Retinal pigment epithelial cell (primary cell): Measurements from ENCODE around the gene MLIP.

ENCODE experiments used
- DNase-seq: peaks from one replicate; pipeline ENCODE4 v3.0.0-alpha.2; 2010; ENCODE audit warnings: low read depth
- H3K4me3 ChIP-seq: 2 replicates; pipeline ENCODE4 v1.5.1; 2011; ENCODE audit warnings: mild to moderate bottlenecking, low read length, control low read depth, moderate library complexity
- TF ChIP-seq, protein P1 (sequence below): conservative IDR thresholded peaks from 2 replicates; pipeline ENCODE4 v1.5.1; 2011; ENCODE audit warnings: low read depth, low read length, control low read depth, inconsistent platforms

Gene MLIP

DNA sequence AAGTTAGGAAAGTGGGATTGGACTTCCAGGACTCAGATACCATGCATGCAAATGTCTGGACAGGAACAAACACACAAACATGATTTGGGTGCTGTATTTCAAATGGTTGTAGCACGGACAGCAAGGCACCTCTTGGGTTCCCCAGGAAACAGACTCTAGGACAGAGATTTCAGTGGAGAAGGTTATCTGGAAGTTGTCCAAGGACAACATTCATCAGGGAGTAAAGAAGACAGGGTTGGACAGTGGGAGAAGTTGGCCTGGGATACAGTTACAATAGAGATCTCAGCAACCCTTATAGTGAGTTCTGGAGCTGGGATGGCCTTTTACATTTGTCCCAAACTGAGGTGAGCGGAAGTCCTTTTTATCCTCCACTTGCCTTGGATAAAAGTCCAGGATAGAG, 177.2 kb downstream of the MLIP start:
- DNase-seq = no peak
- TF ChIP-seq, protein P1, sequence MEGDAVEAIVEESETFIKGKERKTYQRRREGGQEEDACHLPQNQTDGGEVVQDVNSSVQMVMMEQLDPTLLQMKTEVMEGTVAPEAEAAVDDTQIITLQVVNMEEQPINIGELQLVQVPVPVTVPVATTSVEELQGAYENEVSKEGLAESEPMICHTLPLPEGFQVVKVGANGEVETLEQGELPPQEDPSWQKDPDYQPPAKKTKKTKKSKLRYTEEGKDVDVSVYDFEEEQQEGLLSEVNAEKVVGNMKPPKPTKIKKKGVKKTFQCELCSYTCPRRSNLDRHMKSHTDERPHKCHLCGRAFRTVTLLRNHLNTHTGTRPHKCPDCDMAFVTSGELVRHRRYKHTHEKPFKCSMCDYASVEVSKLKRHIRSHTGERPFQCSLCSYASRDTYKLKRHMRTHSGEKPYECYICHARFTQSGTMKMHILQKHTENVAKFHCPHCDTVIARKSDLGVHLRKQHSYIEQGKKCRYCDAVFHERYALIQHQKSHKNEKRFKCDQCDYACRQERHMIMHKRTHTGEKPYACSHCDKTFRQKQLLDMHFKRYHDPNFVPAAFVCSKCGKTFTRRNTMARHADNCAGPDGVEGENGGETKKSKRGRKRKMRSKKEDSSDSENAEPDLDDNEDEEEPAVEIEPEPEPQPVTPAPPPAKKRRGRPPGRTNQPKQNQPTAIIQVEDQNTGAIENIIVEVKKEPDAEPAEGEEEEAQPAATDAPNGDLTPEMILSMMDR = no peak
- no peak overlapping the region for H3K4me3 ChIP-seq

DNA sequence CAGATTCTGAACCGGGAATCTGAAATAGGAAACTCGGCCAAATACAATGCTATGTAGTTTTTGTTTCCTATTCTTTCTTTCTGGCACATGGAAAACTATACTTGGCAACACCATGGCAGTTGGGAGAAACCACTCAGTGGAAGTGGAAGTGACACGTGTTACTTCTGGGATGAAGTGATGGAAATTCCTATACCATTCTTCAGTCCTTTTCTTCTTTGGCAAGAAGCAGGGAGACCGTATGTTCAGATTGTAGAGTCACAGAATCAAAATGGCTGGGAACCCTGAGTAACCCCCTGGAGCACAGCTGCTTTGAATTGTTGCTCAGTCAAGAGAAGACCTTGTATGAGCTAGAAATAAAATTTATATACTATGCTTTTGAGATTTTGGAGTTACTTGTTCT, 178.2 kb downstream of the MLIP start:
- TF ChIP-seq, protein P1 = no peak
- no peak for DNase-seq
- no peak overlapping the region for H3K4me3 ChIP-seq

DNA sequence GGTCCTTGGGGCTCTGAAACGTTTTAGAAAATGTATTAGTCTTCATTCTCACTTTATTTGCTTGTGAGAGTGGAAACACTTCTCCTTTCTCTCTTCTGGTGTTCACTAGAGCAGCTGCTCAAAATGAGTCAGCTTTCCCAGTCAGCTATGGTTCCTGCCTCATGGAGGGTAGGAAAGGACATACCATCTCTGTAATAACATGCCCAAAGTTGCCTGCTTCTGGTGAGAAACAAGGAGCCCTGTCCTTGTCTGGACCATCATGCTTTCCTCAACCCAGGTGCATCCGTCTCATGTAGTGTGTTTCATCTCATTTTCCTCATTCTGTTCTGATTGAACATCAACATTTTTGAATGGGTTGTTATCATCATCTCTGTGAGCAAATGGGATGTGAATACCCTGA, 179.9 kb downstream of the MLIP start:
- no peak for DNase-seq
- H3K4me3 ChIP-seq = no peak overlapping the region
- TF ChIP-seq, protein P1 = no peak

DNA sequence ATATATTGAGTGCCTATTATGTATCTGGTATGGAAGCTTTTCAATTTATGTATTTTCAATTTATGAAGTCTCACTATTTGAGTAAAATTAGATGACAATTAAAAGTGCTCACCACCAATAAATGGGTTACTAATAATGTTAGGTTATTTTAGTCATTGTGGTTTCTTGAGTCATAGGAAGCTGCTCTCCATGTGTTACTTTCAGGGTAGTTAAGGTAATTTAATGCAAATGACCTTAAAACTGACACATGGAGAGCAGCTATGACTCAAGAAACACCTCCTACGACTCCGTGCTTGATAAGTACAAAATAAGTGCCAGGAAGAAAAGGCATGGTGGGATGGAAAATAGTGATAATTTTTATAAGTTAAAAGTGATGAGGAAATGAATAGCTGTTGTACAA, 180.5 kb downstream of the MLIP start:
- TF ChIP-seq, protein P1 = no peak

DNA sequence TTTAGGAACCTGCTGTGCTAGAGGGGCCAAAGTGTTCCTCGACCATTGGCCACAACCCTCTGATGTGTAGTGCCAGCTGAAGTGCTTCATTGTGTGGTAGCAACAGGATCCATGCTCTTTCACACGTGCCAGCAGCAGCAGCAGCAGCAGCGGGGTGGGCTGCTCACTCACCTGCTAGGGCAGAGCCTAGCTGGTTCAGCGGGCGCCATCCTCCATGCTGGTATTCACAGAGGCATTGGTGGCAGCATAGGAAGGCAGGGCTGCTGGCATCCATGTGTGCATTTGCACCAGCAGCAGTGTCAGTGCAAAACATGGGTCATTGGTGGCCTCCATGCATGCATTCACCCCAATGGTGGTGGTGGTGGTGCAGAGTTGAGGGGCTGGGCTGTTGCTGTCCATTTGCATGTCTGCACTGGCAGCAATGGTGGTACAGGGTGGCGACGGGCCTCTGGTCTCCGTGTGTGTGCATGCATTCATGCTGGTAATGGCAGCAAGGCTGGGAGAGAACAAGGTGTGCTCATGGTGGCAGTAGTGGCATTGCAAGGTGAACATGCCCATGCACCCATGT, 183.8 kb downstream of the MLIP start:
- no peak overlapping the region for H3K4me3 ChIP-seq
- no peak for DNase-seq
- TF ChIP-seq, protein P1 = no peak

More for the DNA sequence above, 180.5 kb downstream of the MLIP start:
- DNase-seq = peak; percentile 31
- no peak overlapping the region for H3K4me3 ChIP-seq

DNA sequence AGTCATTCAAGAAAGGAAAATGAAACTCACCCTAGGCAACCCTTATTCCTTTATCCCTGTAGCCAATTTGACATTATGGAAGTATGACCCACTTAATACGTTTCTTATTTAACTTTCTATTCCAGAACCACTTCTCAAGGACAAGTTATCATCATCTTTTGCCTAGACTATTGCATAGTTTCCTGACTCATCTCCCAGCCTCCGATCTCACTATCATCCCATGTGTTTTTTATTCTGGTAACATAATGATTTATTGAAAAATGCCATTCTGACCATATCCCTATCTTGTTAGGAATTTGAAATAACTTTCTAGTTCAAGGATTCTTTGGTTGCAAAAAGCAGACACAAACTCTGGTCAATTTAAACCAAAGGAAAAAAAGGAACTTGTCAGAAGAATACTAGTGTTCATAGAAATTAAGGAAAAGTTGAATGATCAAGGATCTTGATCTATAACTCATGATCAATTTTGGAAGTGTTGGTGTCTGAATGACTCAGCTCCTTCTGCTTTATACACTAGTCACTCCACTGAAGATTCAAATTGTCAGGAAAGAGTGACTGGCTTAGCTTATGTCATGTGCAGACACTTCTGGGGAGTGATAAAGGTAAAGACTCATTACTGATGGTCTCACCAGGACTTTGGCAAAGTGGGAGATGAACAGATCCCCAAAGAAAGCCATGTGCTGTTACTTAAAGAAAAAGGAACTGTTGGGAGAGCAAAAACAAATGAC, 188.5 kb downstream of the MLIP start:
- no peak for DNase-seq
- H3K4me3 ChIP-seq = no peak overlapping the region
- TF ChIP-seq, protein P1 = no peak

DNA sequence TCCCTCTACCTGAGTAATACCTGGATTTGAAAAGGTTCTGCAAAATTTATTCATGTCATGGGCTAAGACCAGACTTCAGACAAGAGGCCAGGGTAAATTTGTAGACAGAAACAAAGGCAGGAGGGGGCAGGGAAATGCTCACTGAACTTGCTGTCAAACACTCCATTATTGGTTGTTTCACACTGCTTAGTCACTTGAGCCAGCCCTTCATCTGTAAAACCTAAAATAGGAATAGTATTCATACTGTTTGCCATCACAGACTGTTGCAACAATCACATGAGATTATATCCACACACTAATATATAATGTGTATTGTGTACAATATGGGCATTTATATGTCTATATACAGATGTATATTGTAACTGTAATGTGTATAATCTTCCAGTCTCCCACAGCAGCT, 190.5 kb downstream of the MLIP start:
- no peak overlapping the region for H3K4me3 ChIP-seq
- TF ChIP-seq, protein P1 = no peak
- DNase-seq = no peak
